ENCODE results near the gene TRIM47.

TRIM47 gene

DNA sequence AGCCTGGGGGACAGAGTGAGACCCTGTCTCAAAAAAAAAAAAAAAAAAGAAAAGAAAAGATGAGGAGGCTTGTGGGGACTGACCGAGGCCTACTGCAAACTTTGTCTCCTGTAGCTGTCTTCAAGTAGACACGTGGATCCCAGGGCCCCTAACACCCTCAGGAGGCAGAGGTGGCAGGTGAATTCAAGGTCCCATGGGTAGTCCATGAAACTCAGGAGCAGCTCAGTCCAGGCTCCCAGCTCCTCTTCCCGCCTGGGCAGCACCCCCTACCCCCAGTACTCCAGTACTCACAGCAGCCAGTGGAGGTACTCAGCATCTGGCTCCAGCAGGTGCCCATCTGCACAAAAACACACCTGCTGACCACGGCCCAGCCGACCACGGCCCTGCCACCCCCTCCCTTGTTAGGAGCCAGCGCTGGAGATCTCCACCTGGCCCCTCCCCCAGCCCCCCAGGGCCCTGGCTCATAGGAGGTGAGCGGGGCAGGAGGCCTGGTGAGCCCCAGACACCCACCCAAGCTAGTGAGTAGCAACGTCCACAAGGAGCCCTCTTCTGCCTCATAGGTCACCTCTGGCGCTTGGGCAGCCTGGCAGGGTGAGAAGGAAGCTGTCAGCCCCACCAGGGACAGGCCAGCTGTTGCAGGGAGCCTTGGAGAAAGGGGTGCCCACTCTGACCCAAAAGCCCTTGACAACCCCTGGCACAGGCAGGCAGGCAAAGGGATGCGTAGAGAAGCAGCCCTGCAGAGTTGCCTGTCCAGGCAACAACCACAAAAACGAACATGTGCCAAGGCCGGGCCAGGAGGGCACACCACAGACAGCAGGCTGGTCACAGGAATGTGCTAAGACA is 22.5 kb upstream of the TRIM47 start:
- H3K4me3 ChIP-seq (ENCODE audit: control insufficient read depth in 1 of 7, extremely low read depth in 1 of 7, insufficient read depth in 4 of 7, low read depth in 2 of 7, low read length in 6 of 7), result no peak overlapping the region
- 98% methylated on average over 10 of the region's 13 CpGs for WGBS (ENCODE audit: insufficient coverage)
- H3K36me3 ChIP-seq (ENCODE audit: control insufficient read depth in 4 of 4, insufficient read depth in 4 of 4, low read length in 3 of 4), result peaks cover 4 to 50% (median 38%) of the 10 kb centered on the region in 4 experiments
- DNase-seq, result no peak
- peak overlapping the region in 1 of 2 experiments; percentile 15 for H3K27ac ChIP-seq (ENCODE audit: insufficient read depth in 1 of 2, low read depth in 1 of 2, low read length in 2 of 2, poor library complexity in 1 of 2, severe bottlenecking in 2 of 2)
- POLR2A ChIA-PET, result no interaction called here
- no peaks in the 10 kb centered on the region for H3K9me3 ChIP-seq (ENCODE audit: control extremely low read depth in 1 of 5, control insufficient read depth in 4 of 5, insufficient read depth in 2 of 5, low read depth in 1 of 5, low read length in 4 of 5)
- H3K27me3 ChIP-seq (replicated peaks in 2 of 5; ENCODE audit: control insufficient read depth in 4 of 5, insufficient read depth in 5 of 5, low read length in 4 of 5), result no peaks in the 10 kb centered on the region
- peaks cover 0 to 27% (median 20%) of the 10 kb centered on the region in 4 experiments for H3K4me1 ChIP-seq (ENCODE audit: control extremely low read depth in 1 of 4, control insufficient read depth in 4 of 4, insufficient read depth in 4 of 4, low read length in 3 of 4)
- CTCF ChIA-PET, result interaction anchor here (0.7 to 1.7 kb wide), 4 partner anchors 16 to 136 kb away, joined by 3 to 5 read pairs (median 3); partner anchors contain the start of genes GALK1 and WBP2

DNA sequence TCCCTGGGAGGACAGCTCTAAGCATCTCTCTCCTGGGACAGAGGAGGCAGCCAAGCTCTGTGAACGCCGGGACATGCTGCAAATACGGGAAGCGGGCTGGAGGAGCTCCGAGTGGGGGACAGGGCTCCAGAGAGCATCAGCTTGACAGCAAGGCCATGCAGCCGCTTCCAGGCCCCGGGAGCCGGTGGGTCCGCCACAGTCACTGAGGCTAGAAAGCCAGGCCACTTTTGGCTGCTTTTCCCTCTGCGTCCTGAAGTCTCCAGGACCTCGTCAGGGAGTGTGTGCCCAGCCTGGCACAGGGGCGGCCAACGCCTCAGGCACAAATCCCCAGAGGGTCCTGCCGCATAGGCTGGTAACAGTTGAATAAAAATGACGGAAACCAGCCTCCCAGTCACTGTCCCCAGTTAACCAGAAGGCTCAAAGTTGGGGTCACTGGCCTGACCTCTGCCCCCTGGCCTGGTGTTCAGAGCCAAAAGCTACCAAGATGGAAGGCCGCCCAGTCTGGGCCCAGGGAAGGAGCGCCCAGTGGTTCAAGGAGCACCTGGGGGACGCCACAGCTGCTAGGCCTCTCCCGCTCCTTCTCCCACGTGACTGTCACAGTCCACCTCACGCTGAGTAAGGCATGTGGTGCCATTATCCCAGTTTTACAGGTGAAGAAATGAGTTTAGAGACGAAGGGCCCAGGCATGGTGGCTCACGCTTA is 21.5 kb upstream of the TRIM47 start:
- over 99% methylated on average over 13 of the region's 23 CpGs for whole genome bisulfite sequencing (ENCODE audit: insufficient coverage)
- ChIA-PET POLR2A (no interaction called here), CTCF (interaction anchor here (0.7 to 15.2 kb wide), 4 partner anchors 15 to 110 kb away, joined by 3 to 173 read pairs (median 4); partner anchors contain the start of genes TRIM47 and WBP2)
- Histone ChIP-seq H3K9me3 (ENCODE audit: control extremely low read depth in 1 of 5, control insufficient read depth in 4 of 5, insufficient read depth in 2 of 5, low read depth in 1 of 5, low read length in 4 of 5) (no peaks in the 10 kb centered on the region), H3K36me3 (ENCODE audit: control insufficient read depth in 4 of 4, insufficient read depth in 4 of 4, low read length in 3 of 4) (peaks cover 4 to 50% (median 38%) of the 10 kb centered on the region in 4 experiments), H3K4me1 (ENCODE audit: control extremely low read depth in 1 of 4, control insufficient read depth in 4 of 4, insufficient read depth in 4 of 4, low read length in 3 of 4) (peaks cover 2 to 28% (median 26%) of the 10 kb centered on the region in 4 experiments), H3K4me3 (ENCODE audit: control insufficient read depth in 1 of 7, extremely low read depth in 1 of 7, insufficient read depth in 4 of 7, low read depth in 2 of 7, low read length in 6 of 7) (no peak overlapping the region), H3K27me3 (replicated peaks in 2 of 5; ENCODE audit: control insufficient read depth in 4 of 5, insufficient read depth in 5 of 5, low read length in 4 of 5) (no peaks in the 10 kb centered on the region), H3K27ac (ENCODE audit: insufficient read depth in 1 of 2, low read depth in 1 of 2, low read length in 2 of 2, poor library complexity in 1 of 2, severe bottlenecking in 2 of 2) (no peak overlapping the region)
- no peak for DNase-seq

DNA sequence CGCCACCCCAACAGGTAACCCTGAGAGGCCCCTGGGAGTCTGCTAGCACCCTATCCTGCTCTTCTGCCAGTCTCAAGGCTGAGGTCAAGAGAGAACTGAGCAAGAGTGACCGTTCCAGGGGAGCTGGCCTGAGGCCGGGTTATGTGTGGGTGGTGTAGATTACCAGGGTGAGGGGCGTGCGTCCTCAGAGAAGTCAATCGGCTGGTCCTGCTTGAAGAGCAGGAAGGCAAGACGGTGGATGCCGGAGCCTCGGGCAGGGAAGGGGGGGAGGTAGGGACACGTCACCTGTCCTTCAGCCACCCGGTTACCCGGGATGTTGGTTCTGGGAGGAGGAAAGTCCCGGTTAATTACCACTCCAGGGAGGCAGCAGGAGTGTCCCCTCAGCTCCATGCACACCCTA is 21.0 kb upstream of the TRIM47 start:
- WGBS (ENCODE audit: insufficient coverage), result 98% methylated on average over 11 of the region's 13 CpGs
- DNase-seq, result no peak
- CTCF ChIA-PET, result interaction anchor here (1.3 to 15.2 kb wide), 3 partner anchors 14 to 23 kb away, joined by 3 to 173 read pairs (median 5); partner anchors contain the start of gene TRIM47
- no peaks in the 10 kb centered on the region for H3K27me3 ChIP-seq (replicated peaks in 2 of 5; ENCODE audit: control insufficient read depth in 4 of 5, insufficient read depth in 5 of 5, low read length in 4 of 5)
- H3K4me3 ChIP-seq (ENCODE audit: control insufficient read depth in 1 of 7, extremely low read depth in 1 of 7, insufficient read depth in 4 of 7, low read depth in 2 of 7, low read length in 6 of 7), result no peak overlapping the region
- POLR2A ChIA-PET, result no interaction called here
- H3K27ac ChIP-seq (ENCODE audit: insufficient read depth in 1 of 2, low read depth in 1 of 2, low read length in 2 of 2, poor library complexity in 1 of 2, severe bottlenecking in 2 of 2), result peak overlapping the region in 1 of 2 experiments; percentile 49
- peaks cover 4 to 50% (median 38%) of the 10 kb centered on the region in 4 experiments for H3K36me3 ChIP-seq (ENCODE audit: control insufficient read depth in 4 of 4, insufficient read depth in 4 of 4, low read length in 3 of 4)
- H3K4me1 ChIP-seq (ENCODE audit: control extremely low read depth in 1 of 4, control insufficient read depth in 4 of 4, insufficient read depth in 4 of 4, low read length in 3 of 4), result peaks cover 2 to 31% (median 29%) of the 10 kb centered on the region in 4 experiments
- H3K9me3 ChIP-seq (ENCODE audit: control extremely low read depth in 1 of 5, control insufficient read depth in 4 of 5, insufficient read depth in 2 of 5, low read depth in 1 of 5, low read length in 4 of 5), result no peaks in the 10 kb centered on the region

DNA sequence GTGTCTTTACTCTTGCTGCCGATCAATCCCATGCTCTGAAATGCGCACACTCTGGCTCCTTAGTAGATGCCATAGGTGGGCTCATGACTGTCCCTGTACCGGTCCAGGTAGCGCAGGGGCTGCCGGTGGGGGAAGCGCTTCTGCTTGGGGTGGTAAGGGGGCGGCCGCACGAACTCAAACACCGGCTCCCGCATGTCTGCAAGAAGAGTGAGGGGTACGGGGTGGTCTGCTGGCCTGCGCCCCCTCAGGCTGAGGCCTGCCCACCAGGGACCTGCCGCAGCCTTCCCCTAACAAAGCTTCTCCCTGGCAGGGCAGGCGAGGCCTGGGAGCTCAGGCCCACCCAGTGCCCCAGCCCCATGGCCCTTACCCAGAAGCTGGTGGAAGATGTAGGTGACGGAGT is 20.4 kb upstream of the TRIM47 start:
- 100% methylated on average over 11 of the region's 16 CpGs for WGBS (ENCODE audit: insufficient coverage)
- Histone ChIP-seq H3K4me3 (ENCODE audit: control insufficient read depth in 1 of 7, extremely low read depth in 1 of 7, insufficient read depth in 4 of 7, low read depth in 2 of 7, low read length in 6 of 7) (no peak overlapping the region), H3K9me3 (ENCODE audit: control extremely low read depth in 1 of 5, control insufficient read depth in 4 of 5, insufficient read depth in 2 of 5, low read depth in 1 of 5, low read length in 4 of 5) (no peaks in the 10 kb centered on the region), H3K27ac (ENCODE audit: insufficient read depth in 1 of 2, low read depth in 1 of 2, low read length in 2 of 2, poor library complexity in 1 of 2, severe bottlenecking in 2 of 2) (no peak overlapping the region), H3K4me1 (ENCODE audit: control extremely low read depth in 1 of 4, control insufficient read depth in 4 of 4, insufficient read depth in 4 of 4, low read length in 3 of 4) (peaks cover 2 to 28% (median 26%) of the 10 kb centered on the region in 4 experiments), H3K36me3 (ENCODE audit: control insufficient read depth in 4 of 4, insufficient read depth in 4 of 4, low read length in 3 of 4) (peaks cover 4 to 52% (median 41%) of the 10 kb centered on the region in 4 experiments), H3K27me3 (replicated peaks in 2 of 5; ENCODE audit: control insufficient read depth in 4 of 5, insufficient read depth in 5 of 5, low read length in 4 of 5) (no peaks in the 10 kb centered on the region)
- DNase-seq, result no peak
- ChIA-PET POLR2A (interaction anchor here (0.6 kb wide), 1 partner anchor 252 kb away, joined by 3 read pairs; no protein-coding TSS in a partner anchor), CTCF (interaction anchor here (0.6 to 15.2 kb wide), 6 partner anchors 16 to 121 kb away, joined by 3 to 173 read pairs (median 3); partner anchors contain the start of gene TRIM47)

DNA sequence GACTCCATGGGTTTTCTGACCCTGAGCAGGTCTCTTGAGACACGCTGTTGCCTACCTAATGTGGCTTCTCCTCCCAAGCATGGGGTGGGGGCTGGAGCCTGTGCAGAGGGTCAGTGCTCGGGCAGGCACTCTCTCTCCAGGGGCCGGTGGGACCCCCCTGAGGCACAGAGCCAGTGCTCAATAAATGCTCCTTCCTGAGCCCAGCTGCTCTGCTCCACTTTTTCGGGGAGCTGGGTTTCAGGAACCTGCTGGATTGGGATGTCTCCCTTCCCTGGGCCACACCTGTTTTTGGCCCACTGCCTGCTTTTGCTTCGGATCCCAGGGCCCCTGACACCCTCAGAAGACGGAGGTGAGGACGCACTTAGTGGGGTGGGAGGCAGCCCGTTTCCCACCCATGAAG is 19.7 kb upstream of the TRIM47 start:
- WGBS (ENCODE audit: insufficient coverage), result 99% methylated on average over 8 of the region's 8 CpGs
- Histone ChIP-seq H3K4me1 (ENCODE audit: control extremely low read depth in 1 of 4, control insufficient read depth in 4 of 4, insufficient read depth in 4 of 4, low read length in 3 of 4) (peaks cover 2 to 25% (median 20%) of the 10 kb centered on the region in 4 experiments), H3K9me3 (ENCODE audit: control extremely low read depth in 1 of 5, control insufficient read depth in 4 of 5, insufficient read depth in 2 of 5, low read depth in 1 of 5, low read length in 4 of 5) (no peaks in the 10 kb centered on the region), H3K4me3 (ENCODE audit: control insufficient read depth in 1 of 7, extremely low read depth in 1 of 7, insufficient read depth in 4 of 7, low read depth in 2 of 7, low read length in 6 of 7) (no peak overlapping the region), H3K27ac (ENCODE audit: insufficient read depth in 1 of 2, low read depth in 1 of 2, low read length in 2 of 2, poor library complexity in 1 of 2, severe bottlenecking in 2 of 2) (no peak overlapping the region), H3K27me3 (replicated peaks in 2 of 5; ENCODE audit: control insufficient read depth in 4 of 5, insufficient read depth in 5 of 5, low read length in 4 of 5) (no peaks in the 10 kb centered on the region), H3K36me3 (ENCODE audit: control insufficient read depth in 4 of 4, insufficient read depth in 4 of 4, low read length in 3 of 4) (peaks cover 4 to 59% (median 44%) of the 10 kb centered on the region in 4 experiments)
- no peak for DNase-seq
- CTCF ChIA-PET, result interaction anchor here (0.6 to 15.2 kb wide), 11 partner anchors 15 to 121 kb away, joined by 3 to 173 read pairs (median 3); partner anchors contain the start of genes TRIM47, UNC13D and WBP2
- POLR2A ChIA-PET, result interaction anchor here (0.6 to 2.2 kb wide), 2 partner anchors 54 to 251 kb away, joined by 3 to 6 read pairs; partner anchors contain the start of gene UNC13D

- no peak for DNase-seq
- Histone ChIP-seq H3K27me3 (replicated peaks in 2 of 5; ENCODE audit: control insufficient read depth in 4 of 5, insufficient read depth in 5 of 5, low read length in 4 of 5) (no peaks in the 10 kb centered on the region), H3K4me1 (ENCODE audit: control extremely low read depth in 1 of 4, control insufficient read depth in 4 of 4, insufficient read depth in 4 of 4, low read length in 3 of 4) (peaks cover 2 to 25% (median 20%) of the 10 kb centered on the region in 4 experiments), H3K4me3 (ENCODE audit: control insufficient read depth in 1 of 7, extremely low read depth in 1 of 7, insufficient read depth in 4 of 7, low read depth in 2 of 7, low read length in 6 of 7) (peak overlapping the region in 5 of 7 experiments; percentile 19 to 85 (median 76)), H3K9me3 (ENCODE audit: control extremely low read depth in 1 of 5, control insufficient read depth in 4 of 5, insufficient read depth in 2 of 5, low read depth in 1 of 5, low read length in 4 of 5) (no peaks in the 10 kb centered on the region), H3K36me3 (ENCODE audit: control insufficient read depth in 4 of 4, insufficient read depth in 4 of 4, low read length in 3 of 4) (peaks cover 4 to 66% (median 43%) of the 10 kb centered on the region in 4 experiments), H3K27ac (ENCODE audit: insufficient read depth in 1 of 2, low read depth in 1 of 2, low read length in 2 of 2, poor library complexity in 1 of 2, severe bottlenecking in 2 of 2) (peak overlapping the region in 1 of 2 experiments; percentile 58)
- CTCF ChIA-PET, result interaction anchor here (1.0 to 15.2 kb wide), 13 partner anchors 7 to 122 kb away, joined by 3 to 173 read pairs (median 4); partner anchors contain the start of genes MRPL38, TRIM47, UNC13D and WBP2
- POLR2A ChIA-PET, result interaction anchor here (0.6 to 2.2 kb wide), 5 partner anchors 19 to 203 kb away, joined by 3 to 17 read pairs (median 6); partner anchors contain the start of genes TRIM47, UNC13D and WBP2
- WGBS (ENCODE audit: insufficient coverage), result 82% methylated on average over 34 of the region's 37 CpGs
Observed at GRCh38 chr17:75897160-75898019, 19.0 kb upstream of the TRIM47 start.
